ENCODE results near the gene ITGB4. TPM values are rescaled to one million over a fixed set of nuclear protein-coding genes. Genes with fewer than 3 reads are reported as not detected.

Gene ITGB4
- total and polyA plus RNA-seq, 2 of the 13 experiments (the other 11 are each of a cell fraction or from before 2014, with no cell fraction given), result 6.9 to 14.5 TPM

DNA sequence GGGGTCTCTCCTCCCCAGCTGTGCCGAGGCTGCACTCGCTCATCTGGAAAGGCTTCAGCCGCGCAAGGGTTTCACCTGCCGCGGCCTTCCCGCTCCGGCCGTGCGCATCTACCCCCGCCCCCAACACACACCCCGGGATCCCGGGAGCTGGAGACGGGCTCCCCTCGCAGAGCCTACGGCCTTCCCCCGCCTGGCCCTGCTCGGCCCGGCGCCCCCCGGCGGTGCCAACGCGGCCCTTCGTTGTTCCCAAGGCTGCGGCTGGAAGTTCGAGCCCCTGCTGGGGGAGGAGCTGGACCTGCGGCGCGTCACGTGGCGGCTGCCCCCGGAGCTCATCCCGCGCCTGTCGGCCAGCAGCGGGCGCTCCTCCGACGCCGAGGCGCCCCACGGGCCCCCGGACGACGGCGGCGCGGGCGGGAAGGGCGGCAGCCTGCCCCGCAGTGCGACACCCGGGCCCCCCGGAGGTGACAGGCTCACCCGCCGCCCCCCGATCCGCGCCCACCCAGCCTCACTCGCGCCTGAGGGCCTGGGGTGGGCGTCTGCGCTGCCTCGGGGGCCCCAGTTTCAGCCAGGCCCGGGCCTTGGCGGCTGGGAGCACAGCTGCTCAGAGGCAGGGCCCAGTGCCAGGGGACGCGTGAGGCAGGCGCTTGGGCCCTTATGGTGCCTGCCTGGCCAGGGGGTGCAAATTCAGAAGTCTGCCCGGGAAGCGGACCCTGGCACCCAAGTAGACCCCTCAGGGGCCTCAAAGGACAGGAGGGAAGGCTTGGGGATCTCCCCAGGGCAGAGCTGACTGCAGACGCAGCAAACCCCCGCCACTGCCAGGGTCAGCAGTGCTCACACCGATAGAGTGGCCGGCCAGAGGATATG is 32.5 kb downstream of the ITGB4 start (continued):
- TF ChIP-seq ZNF367 (CRISPR knock-in tag; IDR thresholded peaks at IDR 0.05; ENCODE audit: borderline replicate concordance) (no peak; the same call in 1 of the 2 replicates), MED13 (CRISPR knock-in tag; IDR thresholded peaks at IDR 0.05) (no peak), RFX3 (CRISPR knock-in tag; IDR thresholded peaks at IDR 0.05) (no peak), HHEX (CRISPR knock-in tag; IDR thresholded peaks at IDR 0.05) (no peak), SMARCC2 (IDR thresholded peaks at IDR 0.05) (no peak), KLF11 (CRISPR knock-in tag; IDR thresholded peaks at IDR 0.05) (no peak), ZNF460 (CRISPR knock-in tag; IDR thresholded peaks at IDR 0.05; ENCODE audit: borderline replicate concordance) (no peak), ZMYM2 (CRISPR knock-in tag; IDR thresholded peaks at IDR 0.05) (0 out of 2 replicates have a peak, but pooled peaks have one; percentile 70), SAFB2 (CRISPR knock-in tag; IDR thresholded peaks at IDR 0.05; ENCODE audit: borderline replicate concordance, low read depth) (peak; percentile 54; the same call in 1 of the 2 replicates), HNF4G (IDR thresholded peaks at IDR 0.05; ENCODE audit: borderline replicate concordance, low read depth, low read length) (no peak), HNF4G (CRISPR knock-in tag; IDR thresholded peaks at IDR 0.05; ENCODE audit: borderline replicate concordance, low read depth) (peak; percentile 26; the same call in 1 of the 2 replicates), TMF1 (CRISPR knock-in tag; IDR thresholded peaks at IDR 0.05; ENCODE audit: low read depth) (peak; percentile 98), MAFK (conservative IDR thresholded peaks at IDR 0.05 in 1 of 2, IDR thresholded peaks at IDR 0.05 in 1 of 2; ENCODE audit: low read length in 2 of 2) (no peak)
- TF ChIP-seq, protein P1, sequence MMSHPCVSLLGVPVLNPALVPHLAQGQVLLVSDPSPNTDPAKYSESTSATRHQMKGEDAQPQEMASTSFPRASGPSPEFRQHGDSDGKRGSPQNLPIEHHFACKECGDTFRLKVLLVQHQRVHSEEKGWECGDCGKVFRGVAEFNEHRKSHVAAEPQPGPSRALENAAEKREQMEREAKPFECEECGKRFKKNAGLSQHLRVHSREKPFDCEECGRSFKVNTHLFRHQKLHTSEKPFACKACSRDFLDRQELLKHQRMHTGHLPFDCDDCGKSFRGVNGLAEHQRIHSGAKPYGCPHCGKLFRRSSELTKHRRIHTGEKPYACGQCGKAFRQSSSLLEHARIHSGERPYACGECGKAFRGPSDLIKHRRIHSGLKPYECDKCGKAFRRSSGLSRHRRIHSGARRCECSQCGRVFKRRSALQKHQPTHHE (CRISPR knock-in tag; IDR thresholded peaks at IDR 0.05; ENCODE audit: borderline replicate concordance), result peak; percentile 86
- TF ChIP-seq, protein P2, sequence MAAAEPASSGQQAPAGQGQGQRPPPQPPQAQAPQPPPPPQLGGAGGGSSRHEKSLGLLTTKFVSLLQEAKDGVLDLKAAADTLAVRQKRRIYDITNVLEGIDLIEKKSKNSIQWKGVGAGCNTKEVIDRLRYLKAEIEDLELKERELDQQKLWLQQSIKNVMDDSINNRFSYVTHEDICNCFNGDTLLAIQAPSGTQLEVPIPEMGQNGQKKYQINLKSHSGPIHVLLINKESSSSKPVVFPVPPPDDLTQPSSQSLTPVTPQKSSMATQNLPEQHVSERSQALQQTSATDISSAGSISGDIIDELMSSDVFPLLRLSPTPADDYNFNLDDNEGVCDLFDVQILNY (CRISPR knock-in tag; conservative IDR thresholded peaks at IDR 0.05), result peak; percentile 51; the same call in 1 of the 2 replicates
- TF ChIP-seq, protein P3, sequence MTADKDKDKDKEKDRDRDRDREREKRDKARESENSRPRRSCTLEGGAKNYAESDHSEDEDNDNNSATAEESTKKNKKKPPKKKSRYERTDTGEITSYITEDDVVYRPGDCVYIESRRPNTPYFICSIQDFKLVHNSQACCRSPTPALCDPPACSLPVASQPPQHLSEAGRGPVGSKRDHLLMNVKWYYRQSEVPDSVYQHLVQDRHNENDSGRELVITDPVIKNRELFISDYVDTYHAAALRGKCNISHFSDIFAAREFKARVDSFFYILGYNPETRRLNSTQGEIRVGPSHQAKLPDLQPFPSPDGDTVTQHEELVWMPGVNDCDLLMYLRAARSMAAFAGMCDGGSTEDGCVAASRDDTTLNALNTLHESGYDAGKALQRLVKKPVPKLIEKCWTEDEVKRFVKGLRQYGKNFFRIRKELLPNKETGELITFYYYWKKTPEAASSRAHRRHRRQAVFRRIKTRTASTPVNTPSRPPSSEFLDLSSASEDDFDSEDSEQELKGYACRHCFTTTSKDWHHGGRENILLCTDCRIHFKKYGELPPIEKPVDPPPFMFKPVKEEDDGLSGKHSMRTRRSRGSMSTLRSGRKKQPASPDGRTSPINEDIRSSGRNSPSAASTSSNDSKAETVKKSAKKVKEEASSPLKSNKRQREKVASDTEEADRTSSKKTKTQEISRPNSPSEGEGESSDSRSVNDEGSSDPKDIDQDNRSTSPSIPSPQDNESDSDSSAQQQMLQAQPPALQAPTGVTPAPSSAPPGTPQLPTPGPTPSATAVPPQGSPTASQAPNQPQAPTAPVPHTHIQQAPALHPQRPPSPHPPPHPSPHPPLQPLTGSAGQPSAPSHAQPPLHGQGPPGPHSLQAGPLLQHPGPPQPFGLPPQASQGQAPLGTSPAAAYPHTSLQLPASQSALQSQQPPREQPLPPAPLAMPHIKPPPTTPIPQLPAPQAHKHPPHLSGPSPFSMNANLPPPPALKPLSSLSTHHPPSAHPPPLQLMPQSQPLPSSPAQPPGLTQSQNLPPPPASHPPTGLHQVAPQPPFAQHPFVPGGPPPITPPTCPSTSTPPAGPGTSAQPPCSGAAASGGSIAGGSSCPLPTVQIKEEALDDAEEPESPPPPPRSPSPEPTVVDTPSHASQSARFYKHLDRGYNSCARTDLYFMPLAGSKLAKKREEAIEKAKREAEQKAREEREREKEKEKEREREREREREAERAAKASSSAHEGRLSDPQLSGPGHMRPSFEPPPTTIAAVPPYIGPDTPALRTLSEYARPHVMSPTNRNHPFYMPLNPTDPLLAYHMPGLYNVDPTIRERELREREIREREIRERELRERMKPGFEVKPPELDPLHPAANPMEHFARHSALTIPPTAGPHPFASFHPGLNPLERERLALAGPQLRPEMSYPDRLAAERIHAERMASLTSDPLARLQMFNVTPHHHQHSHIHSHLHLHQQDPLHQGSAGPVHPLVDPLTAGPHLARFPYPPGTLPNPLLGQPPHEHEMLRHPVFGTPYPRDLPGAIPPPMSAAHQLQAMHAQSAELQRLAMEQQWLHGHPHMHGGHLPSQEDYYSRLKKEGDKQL (CRISPR knock-in tag; IDR thresholded peaks at IDR 0.05; ENCODE audit: low read depth), result 0 out of 2 replicates have a peak, but pooled peaks have one; percentile 8
